ENCODE measurements around the gene CACNB1.

- no peak for TF ChIP-seq CTCF (IDR thresholded peaks at IDR 0.05)
- TF ChIP-seq POLR2A (IDR thresholded peaks at IDR 0.05): no peak
These were observed 52.3 kb downstream of the CACNB1 start for GRCh38 chr17:39145143-39145542.

All from tibial nerve (tissue), 3 donors.